ENCODE data around the gene CACNA2D4.

Gene CACNA2D4

GRCh38 chr12:1885599-1886245 lies 32.7 kb downstream of the CACNA2D4 start:
- FAIRE-seq: no peak

- FAIRE-seq: no peak
Observed at GRCh38 chr12:1885082-1885596, 33.3 kb downstream of the CACNA2D4 start.

- FAIRE-seq: no peak
Observed at GRCh38 chr12:1884651-1885050, 33.8 kb downstream of the CACNA2D4 start.

GRCh38 chr12:1883513-1883912 lies 34.9 kb downstream of the CACNA2D4 start:
- FAIRE-seq: no peak

- FAIRE-seq: no peak
Observed at GRCh38 chr12:1882850-1883470, 35.5 kb downstream of the CACNA2D4 start.

GRCh38 chr12:1882405-1882804 lies 36.0 kb downstream of the CACNA2D4 start:
- FAIRE-seq: no peak

- no peak for FAIRE-seq
Observed at GRCh38 chr12:1881936-1882335, 36.5 kb downstream of the CACNA2D4 start.

GRCh38 chr12:1881301-1881700 lies 37.2 kb downstream of the CACNA2D4 start:
- FAIRE-seq: no peak

GRCh38 chr12:1880876-1881275 lies 37.6 kb downstream of the CACNA2D4 start:
- FAIRE-seq: no peak

GRCh38 chr12:1880153-1880845 lies 38.2 kb downstream of the CACNA2D4 start:
- FAIRE-seq: no peak

- no peak for FAIRE-seq
Observed at GRCh38 chr12:1879633-1880032, 38.8 kb downstream of the CACNA2D4 start.

GRCh38 chr12:1878695-1879094 lies 39.8 kb downstream of the CACNA2D4 start:
- FAIRE-seq: no peak

GRCh38 chr12:1878214-1878613 lies 40.2 kb downstream of the CACNA2D4 start:
- FAIRE-seq: no peak

GRCh38 chr12:1877169-1877878 lies 41.1 kb downstream of the CACNA2D4 start:
- no peak for FAIRE-seq

GRCh38 chr12:1876086-1876485 lies 42.4 kb downstream of the CACNA2D4 start:
- no peak for FAIRE-seq

- no peak for FAIRE-seq
Observed at GRCh38 chr12:1875608-1876007, 42.8 kb downstream of the CACNA2D4 start.

GRCh38 chr12:1873531-1874510 lies 44.6 kb downstream of the CACNA2D4 start:
- no peak for FAIRE-seq

- FAIRE-seq: no peak
Observed at GRCh38 chr12:1872448-1872847, 46.0 kb downstream of the CACNA2D4 start.

GRCh38 chr12:1872001-1872400 lies 46.5 kb downstream of the CACNA2D4 start:
- FAIRE-seq: no peak

GRCh38 chr12:1870998-1871917 lies 47.2 kb downstream of the CACNA2D4 start:
- no peak for FAIRE-seq

- FAIRE-seq: no peak
Observed at GRCh38 chr12:1870086-1870485, 48.4 kb downstream of the CACNA2D4 start.

Data from endometrium (tissue), 2 donors.